Progenitor cell of endocrine pancreas (in vitro differentiated cells): ENCODE measurements around the gene NEMP2. TPM values are rescaled to one million over a fixed set of nuclear protein-coding genes. Genes with fewer than 3 reads are reported as not detected.

ENCODE experiments used
- DNase-seq: peaks from one replicate; pipeline ENCODE4 v3.0.0; 2021; ENCODE audit warnings: low spot score; ENCODE audit not compliant: unreplicated experiment
- H3K27ac Mint-ChIP-seq: 2 replicates; pipeline ENCODE4 v1.8.0; 2021; ENCODE audit warnings: mild to moderate bottlenecking, moderate library complexity, mixed read lengths
- H3K27me3 Mint-ChIP-seq: 2 replicates; pipeline ENCODE4 v1.8.0; 2021; ENCODE audit warnings: mixed read lengths
- H3K36me3 Mint-ChIP-seq: 2 replicates; pipeline ENCODE4 v1.8.0; 2022; ENCODE audit warnings: mixed read lengths; ENCODE audit not compliant: insufficient read depth
- H3K4me1 Mint-ChIP-seq: 2 replicates; pipeline ENCODE4 v1.8.0; 2021; ENCODE audit warnings: low read depth, mixed read lengths
- H3K4me3 Mint-ChIP-seq: 2 replicates; pipeline ENCODE4 v1.8.0; 2021; ENCODE audit warnings: low read depth, mild to moderate bottlenecking, moderate library complexity, mixed read lengths
- H3K9me3 Mint-ChIP-seq: 2 replicates; pipeline ENCODE4 v1.8.0; 2021; ENCODE audit warnings: low read depth, mixed read lengths
- CTCF ChIP-seq: fragments of 200-600 bp; sonication (generic); IDR thresholded peaks from one replicate; pipeline ENCODE4 v1.5.0; 2021; ENCODE audit warnings: antibody characterized with exemption, mild to moderate bottlenecking; ENCODE audit not compliant: unreplicated experiment
- total RNA-seq: library from RNA; stranded (reverse); gene quantifications from 2 replicates; pipeline ENCODE4 v1.2.1, GENCODE V29; 2021

Gene NEMP2
- total RNA-seq, 1 donor from 2014 or later: 10.2 TPM

- Mint-ChIP-seq H3K36me3 (peaks cover 9% of the 10 kb centered on the region), H3K27ac (no peak overlapping the region), H3K9me3 (peaks cover 13% of the 10 kb centered on the region), H3K4me3 (no peak overlapping the region), H3K4me1 (peaks cover 10% of the 10 kb centered on the region), H3K27me3 (no peaks in the 10 kb centered on the region)
- no peak for TF ChIP-seq CTCF
- DNase-seq: no peak
These were observed 30.3 kb upstream of the NEMP2 start for GRCh38 chr2:190564838-190565237.

- no peak overlapping the region for H3K27ac Mint-ChIP-seq
- peaks cover 13% of the 10 kb centered on the region for H3K9me3 Mint-ChIP-seq
These were observed 29.1 kb upstream of the NEMP2 start for GRCh38 chr2:190563646-190564045.

DNA sequence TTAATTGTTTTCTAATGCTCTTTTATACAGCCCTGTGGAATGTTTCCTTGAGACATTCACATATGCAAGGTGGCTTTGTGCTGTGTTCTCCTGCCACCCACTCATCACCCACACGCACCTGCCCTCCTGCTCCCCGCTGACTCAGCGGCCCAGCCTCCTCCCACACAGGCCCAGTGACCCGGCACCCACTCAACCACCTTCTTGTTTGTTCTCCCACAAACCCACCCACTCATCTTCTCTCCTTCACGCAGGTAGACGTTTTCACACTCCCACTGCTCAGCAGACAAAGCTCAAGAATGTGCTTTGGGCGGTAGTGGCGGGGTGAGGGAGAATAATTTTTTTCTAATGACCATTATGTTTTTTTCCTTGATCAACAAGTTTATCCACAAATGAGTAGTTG is 28.6 kb upstream of the NEMP2 start:
- no peak for DNase-seq
- H3K27ac Mint-ChIP-seq: peak overlapping the region; percentile 37

More at GRCh38 chr2:190563646-190564045, 29.1 kb upstream of the NEMP2 start:
- DNase-seq: no peak
- no peak for TF ChIP-seq CTCF
- H3K4me1 Mint-ChIP-seq: peaks cover 10% of the 10 kb centered on the region
- H3K4me3 Mint-ChIP-seq: no peak overlapping the region
- peaks cover 9% of the 10 kb centered on the region for H3K36me3 Mint-ChIP-seq
- H3K27me3 Mint-ChIP-seq: no peaks in the 10 kb centered on the region

GRCh38 chr2:190562121-190562520 is 27.6 kb upstream of the NEMP2 start:
- Mint-ChIP-seq H3K27ac (peak overlapping the region; percentile 35), H3K4me3 (no peak overlapping the region), H3K36me3 (peaks cover 3% of the 10 kb centered on the region), H3K4me1 (peaks cover 10% of the 10 kb centered on the region), H3K9me3 (peaks cover 5% of the 10 kb centered on the region), H3K27me3 (no peaks in the 10 kb centered on the region)
- DNase-seq: no peak
- TF ChIP-seq CTCF: no peak

More for the DNA sequence above, 28.6 kb upstream of the NEMP2 start:
- H3K4me1 Mint-ChIP-seq: peaks cover 10% of the 10 kb centered on the region
- H3K4me3 Mint-ChIP-seq: no peak overlapping the region
- H3K36me3 Mint-ChIP-seq: peaks cover 8% of the 10 kb centered on the region
- TF ChIP-seq CTCF: no peak
- H3K27me3 Mint-ChIP-seq: no peaks in the 10 kb centered on the region
- peaks cover 12% of the 10 kb centered on the region for H3K9me3 Mint-ChIP-seq

- no peaks in the 10 kb centered on the region for H3K9me3 Mint-ChIP-seq
- DNase-seq: no peak
- H3K36me3 Mint-ChIP-seq: no peaks in the 10 kb centered on the region
- H3K27me3 Mint-ChIP-seq: no peaks in the 10 kb centered on the region
- H3K27ac Mint-ChIP-seq: no peak overlapping the region
- H3K4me1 Mint-ChIP-seq: peaks cover 10% of the 10 kb centered on the region
- H3K4me3 Mint-ChIP-seq: no peak overlapping the region
- no peak for TF ChIP-seq CTCF
These were observed 26.6 kb upstream of the NEMP2 start for GRCh38 chr2:190561094-190561493.
